ENCODE data around the gene GNAT1. TPM values are rescaled to one million over a fixed set of nuclear protein-coding genes. Genes with fewer than 3 reads are reported as not detected.

Gene GNAT1
- total RNA-seq, 1 donor from 2014 or later, result not detected

GRCh38 chr3:50170689-50171088 lies 20.7 kb upstream of the GNAT1 start:
- TF ChIP-seq CTCF (conservative IDR thresholded peaks at IDR 0.05), result no peak
- H3K9me3 Mint-ChIP-seq, result no peaks in the 10 kb centered on the region
- no peak for DNase-seq (ENCODE audit: low read depth, low spot score)
- peaks cover 27% of the 10 kb centered on the region for H3K4me1 Mint-ChIP-seq
- no peak overlapping the region for H3K27ac Mint-ChIP-seq (ENCODE audit: unreplicated experiment)
- H3K36me3 Mint-ChIP-seq (ENCODE audit: low read depth), result no peaks in the 10 kb centered on the region
- no peak overlapping the region for H3K4me3 Mint-ChIP-seq
- H3K27me3 Mint-ChIP-seq (ENCODE audit: low read depth), result no peaks in the 10 kb centered on the region

DNA sequence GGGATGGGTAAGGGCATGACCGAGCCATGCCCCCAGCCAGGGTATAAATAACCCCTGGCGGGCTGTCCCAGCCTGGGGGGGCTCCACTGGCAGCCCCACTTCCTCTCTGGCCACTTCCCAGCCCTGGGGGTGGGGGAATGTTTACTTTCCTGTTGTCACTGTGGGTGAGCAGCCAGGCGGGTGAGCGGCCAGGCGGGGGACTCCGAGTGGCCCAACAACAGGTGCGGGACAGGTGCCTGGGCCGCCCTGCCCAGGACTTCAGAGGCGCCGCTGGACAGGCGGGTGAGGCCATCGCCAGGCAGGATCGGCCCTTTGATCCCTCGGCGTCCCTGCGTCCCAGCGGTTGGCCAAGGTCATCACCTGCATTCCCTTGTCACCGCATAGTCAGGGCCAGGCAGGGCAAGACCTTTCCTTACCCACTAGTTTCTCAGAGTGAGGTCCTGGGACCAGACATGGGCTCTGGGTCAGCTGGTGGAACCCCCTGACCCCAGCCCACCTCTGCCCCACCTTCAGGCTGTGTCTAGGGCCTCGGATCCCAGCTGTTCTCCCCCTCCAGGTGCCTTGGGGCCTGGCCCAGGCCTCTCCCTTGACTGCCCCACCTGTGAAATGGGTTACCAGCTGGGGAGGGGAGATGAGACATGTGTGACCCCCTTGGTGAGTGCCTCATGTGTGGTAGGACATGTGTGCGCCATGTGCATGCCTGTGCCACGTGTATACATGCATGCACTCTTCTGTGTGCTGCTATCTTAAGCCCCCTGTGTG lies 19.7 kb upstream of the GNAT1 start:
- H3K27ac Mint-ChIP-seq (ENCODE audit: unreplicated experiment), result no peak overlapping the region
- H3K4me1 Mint-ChIP-seq, result peaks cover 19% of the 10 kb centered on the region
- H3K36me3 Mint-ChIP-seq (ENCODE audit: low read depth), result no peaks in the 10 kb centered on the region
- no peaks in the 10 kb centered on the region for H3K27me3 Mint-ChIP-seq (ENCODE audit: low read depth)
- TF ChIP-seq CTCF (conservative IDR thresholded peaks at IDR 0.05), result no peak
- DNase-seq (ENCODE audit: low read depth, low spot score), result no peak
- H3K4me3 Mint-ChIP-seq, result no peak overlapping the region
- H3K9me3 Mint-ChIP-seq, result no peaks in the 10 kb centered on the region

DNA sequence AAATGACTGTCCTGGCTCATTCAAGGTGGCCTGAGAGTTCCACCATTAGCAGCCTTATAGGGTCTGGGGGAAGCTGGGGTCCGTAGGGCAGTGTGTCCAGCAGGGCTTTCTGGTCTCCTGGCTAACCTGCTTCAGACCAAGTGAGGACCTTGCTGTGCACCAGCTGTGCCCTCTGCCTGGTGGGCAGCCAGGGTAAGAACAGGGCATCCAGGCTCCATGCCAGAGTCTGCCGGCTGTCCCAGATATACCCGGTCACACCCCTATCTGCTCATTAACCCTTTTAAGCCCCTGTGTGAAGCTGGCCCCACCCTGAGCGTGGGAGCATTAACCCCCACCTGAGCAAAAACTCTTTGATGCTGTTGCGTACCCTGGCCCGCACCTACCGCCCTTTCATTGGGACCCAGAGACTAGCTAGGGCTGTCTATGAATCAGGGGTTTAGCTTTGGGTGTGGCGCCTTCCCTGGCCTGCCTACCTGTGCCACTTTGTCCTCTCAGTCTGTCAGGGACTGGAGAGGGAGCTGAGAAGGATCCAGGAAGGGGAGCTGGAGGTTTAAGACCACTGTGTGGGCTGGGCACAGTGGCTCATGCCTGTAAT lies 18.7 kb upstream of the GNAT1 start:
- TF ChIP-seq CTCF (conservative IDR thresholded peaks at IDR 0.05), result no peak
- no peaks in the 10 kb centered on the region for H3K36me3 Mint-ChIP-seq (ENCODE audit: low read depth)
- H3K27me3 Mint-ChIP-seq (ENCODE audit: low read depth), result no peaks in the 10 kb centered on the region
- H3K9me3 Mint-ChIP-seq, result no peaks in the 10 kb centered on the region
- no peak overlapping the region for H3K4me3 Mint-ChIP-seq
- H3K27ac Mint-ChIP-seq (ENCODE audit: unreplicated experiment), result no peak overlapping the region
- peaks cover 13% of the 10 kb centered on the region for H3K4me1 Mint-ChIP-seq
- no peak for DNase-seq (ENCODE audit: low read depth, low spot score)

DNA sequence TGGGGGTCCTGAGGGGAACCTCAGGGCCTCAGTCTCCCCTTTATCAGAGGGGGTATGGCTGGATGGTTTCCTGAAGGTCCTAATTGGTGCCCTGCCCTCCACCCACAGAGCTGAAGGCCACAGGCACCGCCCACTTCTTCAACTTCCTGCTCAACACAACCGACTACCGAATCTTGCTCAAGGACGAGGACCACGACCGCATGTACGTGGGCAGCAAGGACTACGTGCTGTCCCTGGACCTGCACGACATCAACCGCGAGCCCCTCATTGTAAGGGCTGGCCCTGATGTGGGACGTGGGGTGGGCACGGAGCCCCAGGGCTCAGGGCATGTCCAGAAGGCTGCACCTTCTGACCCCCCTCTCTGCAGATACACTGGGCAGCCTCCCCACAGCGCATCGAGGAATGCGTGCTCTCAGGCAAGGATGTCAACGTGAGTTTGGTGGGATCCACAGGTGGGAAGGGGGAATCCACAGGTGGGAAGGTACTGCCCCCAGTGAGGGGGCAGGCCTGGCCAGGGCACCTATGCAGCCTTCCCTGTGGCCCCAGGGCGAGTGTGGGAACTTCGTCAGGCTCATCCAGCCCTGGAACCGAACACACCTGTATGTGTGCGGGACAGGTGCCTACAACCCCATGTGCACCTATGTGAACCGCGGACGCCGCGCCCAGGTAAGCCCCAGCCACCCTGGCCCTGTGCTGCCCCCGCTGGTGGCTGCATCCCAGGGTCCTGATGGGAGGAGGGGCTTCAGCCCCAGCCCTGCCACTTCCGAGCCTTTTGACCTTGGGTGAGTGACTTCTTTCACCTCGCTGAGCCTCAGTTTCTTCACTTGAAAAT lies 17.5 kb upstream of the GNAT1 start:
- Mint-ChIP-seq H3K27me3 (ENCODE audit: low read depth) (no peaks in the 10 kb centered on the region), H3K36me3 (ENCODE audit: low read depth) (no peaks in the 10 kb centered on the region), H3K9me3 (no peaks in the 10 kb centered on the region), H3K4me3 (no peak overlapping the region), H3K4me1 (peaks cover under 1% of the 10 kb centered on the region), H3K27ac (ENCODE audit: unreplicated experiment) (no peak overlapping the region)
- no peak for DNase-seq (ENCODE audit: low read depth, low spot score)
- no peak for TF ChIP-seq CTCF (conservative IDR thresholded peaks at IDR 0.05)

DNA sequence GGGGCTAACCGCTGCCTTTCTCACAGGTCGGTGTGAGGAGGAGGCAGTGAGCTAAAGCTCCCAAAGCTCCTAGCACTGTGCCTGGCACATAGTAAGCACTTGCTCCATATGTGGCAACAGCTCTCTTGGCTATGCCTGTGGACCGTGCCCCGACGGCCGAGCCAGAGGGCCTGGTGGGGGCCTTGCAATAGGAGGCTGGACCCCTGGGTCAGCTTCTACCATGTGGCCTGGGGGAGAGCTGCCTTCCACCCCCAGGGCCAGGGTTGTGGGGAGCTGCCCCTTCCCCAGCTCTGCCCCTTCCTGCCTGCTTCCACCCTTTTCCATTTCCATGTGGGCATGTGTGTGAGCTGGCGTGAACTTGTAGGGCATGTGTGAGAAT lies 16.9 kb upstream of the GNAT1 start:
- no peak for DNase-seq (ENCODE audit: low read depth, low spot score)
- no peaks in the 10 kb centered on the region for H3K4me1 Mint-ChIP-seq
- H3K9me3 Mint-ChIP-seq, result no peaks in the 10 kb centered on the region
- no peaks in the 10 kb centered on the region for H3K36me3 Mint-ChIP-seq (ENCODE audit: low read depth)
- H3K27me3 Mint-ChIP-seq (ENCODE audit: low read depth), result no peaks in the 10 kb centered on the region
- no peak overlapping the region for H3K27ac Mint-ChIP-seq (ENCODE audit: unreplicated experiment)
- no peak overlapping the region for H3K4me3 Mint-ChIP-seq
- TF ChIP-seq CTCF (conservative IDR thresholded peaks at IDR 0.05), result no peak

All from neural crest cell (in vitro differentiated cells).